Caco-2 (cell line): Measurements from ENCODE around the gene ZNF610. TPM values are rescaled to one million over a fixed set of nuclear protein-coding genes. Genes with fewer than 3 reads are reported as not detected.

ENCODE experiments used
- BruUV-seq: library from RNA; stranded (reverse); fragments of 400-500 nt; replicated peaks from 2 replicates; lab custom pipeline; 2021; lab: Mats Ljungman, UMichigan
- CTCF ChIA-PET: fragments of 300-600 bp; sonication (Branson Sonifier 250); formaldehyde crosslinking; loops from one replicate; lab custom pipeline; 2022; ENCODE audit warnings: antibody characterized with exemption; lab: Charles Lee
- POLR2A ChIA-PET: fragments of 300-600 bp; sonication (Branson Sonifier 250); formaldehyde crosslinking; loops from one replicate; lab custom pipeline; 2022; ENCODE audit warnings: antibody characterized with exemption; lab: Charles Lee
- DNase-seq, 2 experiments: peaks; one replicate each; pipeline versions ENCODE4 v3.0.0 to v3.0.0-alpha.2; 2020 to 2022
- H3K27me3 ChIP-seq: replicated peaks from 2 replicates; pipeline ENCODE4 v1.6.0; 2011; ENCODE audit warnings: low read length; ENCODE audit not compliant: control insufficient read depth, insufficient read depth
- H3K36me3 ChIP-seq: 2 replicates; pipeline ENCODE4 v1.5.1; 2011; ENCODE audit warnings: low read length; ENCODE audit not compliant: control insufficient read depth, insufficient read depth
- H3K4me1 ChIP-seq: fragments of 250-450 bp; sonication (Bioruptor Pico); 2 replicates; pipeline ENCODE4 v1.5.1; 2020; ENCODE audit warnings: mild to moderate bottlenecking
- H3K4me3 ChIP-seq: 2 replicates; pipeline ENCODE4 v1.5.1; 2011; ENCODE audit warnings: low read depth, mild to moderate bottlenecking, control low read depth, low read length
- H3K9me3 ChIP-seq: fragments of 250-450 bp; sonication (Bioruptor Pico); 2 replicates; pipeline ENCODE4 v1.5.1; 2020; ENCODE audit warnings: mild to moderate bottlenecking, moderate library complexity
- H3K27ac Mint-ChIP-seq: one replicate; pipeline ENCODE4 v1.8.0; 2022; ENCODE audit warnings: mixed read lengths; ENCODE audit not compliant: unreplicated experiment
- H3K27me3 Mint-ChIP-seq: one replicate; pipeline ENCODE4 v1.8.0; 2022; ENCODE audit warnings: mixed read lengths; ENCODE audit not compliant: insufficient read depth, unreplicated experiment
- H3K36me3 Mint-ChIP-seq: one replicate; pipeline ENCODE4 v1.8.0; 2022; ENCODE audit warnings: mild to moderate bottlenecking, mixed read lengths; ENCODE audit not compliant: insufficient read depth, unreplicated experiment
- H3K4me1 Mint-ChIP-seq: one replicate; pipeline ENCODE4 v1.8.0; 2022; ENCODE audit warnings: low read depth, mixed read lengths; ENCODE audit not compliant: unreplicated experiment
- H3K4me3 Mint-ChIP-seq: one replicate; pipeline ENCODE4 v1.8.0; 2022; ENCODE audit warnings: mild to moderate bottlenecking, moderate library complexity, mixed read lengths; ENCODE audit not compliant: unreplicated experiment
- H3K9me3 Mint-ChIP-seq: one replicate; pipeline ENCODE4 v1.8.0; 2022; ENCODE audit warnings: mixed read lengths; ENCODE audit not compliant: unreplicated experiment
- intact Hi-C: fragments of 100-400 bp; cut with micrococcal nuclease; formaldehyde crosslinking; loops from one replicate; pipeline ENCODE4 v1.10.0; 2022; ENCODE audit not compliant: unreplicated experiment
- total RNA-seq: library from RNA; stranded (reverse); gene quantifications from 2 replicates; pipeline ENCODE4 v1.2.3, GENCODE V29; 2022
- TF ChIP-seq, protein P1 (sequence below), 2 experiments: fragments of 200-600 bp in 1 of 2; IDR thresholded peaks; 1 replicate in 1 of 2; 2 replicates in 1 of 2; pipeline versions ENCODE4 v1.5.1 to v1.8.0; 2011 to 2022; ENCODE audit warnings: antibody characterized with exemption in 1 of 2, control low read depth in 1 of 2, inconsistent platforms in 1 of 2, low read depth in 1 of 2, low read length in 1 of 2, mild to moderate bottlenecking in 1 of 2, moderate library complexity in 1 of 2; ENCODE audit not compliant: insufficient read depth in 1 of 2, severe bottlenecking in 1 of 2, unreplicated experiment in 1 of 2

ZNF610 gene
- total RNA-seq, 1 experiment from 2014 or later = 0.41 TPM

GRCh38 chr19:52410276-52410675 lies 74.2 kb downstream of the ZNF610 start:
- no peak overlapping the region for H3K4me3 ChIP-seq
- ChIA-PET POLR2A (no interaction called here), CTCF (no interaction called here)
- Mint-ChIP-seq H3K36me3 (peaks cover 5% of the 10 kb centered on the region), H3K4me3 (no peak overlapping the region), H3K9me3 (peaks cover 42% of the 10 kb centered on the region), H3K27ac (no peak overlapping the region), H3K4me1 (no peaks in the 10 kb centered on the region), H3K27me3 (no peaks in the 10 kb centered on the region)
- no peaks in the 10 kb centered on the region for H3K36me3 ChIP-seq
- no TSS peak for BruUV-seq
- TF ChIP-seq, protein P1, sequence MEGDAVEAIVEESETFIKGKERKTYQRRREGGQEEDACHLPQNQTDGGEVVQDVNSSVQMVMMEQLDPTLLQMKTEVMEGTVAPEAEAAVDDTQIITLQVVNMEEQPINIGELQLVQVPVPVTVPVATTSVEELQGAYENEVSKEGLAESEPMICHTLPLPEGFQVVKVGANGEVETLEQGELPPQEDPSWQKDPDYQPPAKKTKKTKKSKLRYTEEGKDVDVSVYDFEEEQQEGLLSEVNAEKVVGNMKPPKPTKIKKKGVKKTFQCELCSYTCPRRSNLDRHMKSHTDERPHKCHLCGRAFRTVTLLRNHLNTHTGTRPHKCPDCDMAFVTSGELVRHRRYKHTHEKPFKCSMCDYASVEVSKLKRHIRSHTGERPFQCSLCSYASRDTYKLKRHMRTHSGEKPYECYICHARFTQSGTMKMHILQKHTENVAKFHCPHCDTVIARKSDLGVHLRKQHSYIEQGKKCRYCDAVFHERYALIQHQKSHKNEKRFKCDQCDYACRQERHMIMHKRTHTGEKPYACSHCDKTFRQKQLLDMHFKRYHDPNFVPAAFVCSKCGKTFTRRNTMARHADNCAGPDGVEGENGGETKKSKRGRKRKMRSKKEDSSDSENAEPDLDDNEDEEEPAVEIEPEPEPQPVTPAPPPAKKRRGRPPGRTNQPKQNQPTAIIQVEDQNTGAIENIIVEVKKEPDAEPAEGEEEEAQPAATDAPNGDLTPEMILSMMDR (IDR thresholded peaks at IDR 0.05; ENCODE audit: insufficient read depth in 1 of 2, low read depth in 1 of 2, low read length in 1 of 2, severe bottlenecking in 1 of 2, unreplicated experiment in 1 of 2) = no peak
- DNase-seq = no peak
- H3K27me3 ChIP-seq = no peaks in the 10 kb centered on the region
- H3K4me1 ChIP-seq = no peaks in the 10 kb centered on the region
- intact Hi-C loops = no loop called here
- H3K9me3 ChIP-seq = peaks cover 32% of the 10 kb centered on the region

DNA sequence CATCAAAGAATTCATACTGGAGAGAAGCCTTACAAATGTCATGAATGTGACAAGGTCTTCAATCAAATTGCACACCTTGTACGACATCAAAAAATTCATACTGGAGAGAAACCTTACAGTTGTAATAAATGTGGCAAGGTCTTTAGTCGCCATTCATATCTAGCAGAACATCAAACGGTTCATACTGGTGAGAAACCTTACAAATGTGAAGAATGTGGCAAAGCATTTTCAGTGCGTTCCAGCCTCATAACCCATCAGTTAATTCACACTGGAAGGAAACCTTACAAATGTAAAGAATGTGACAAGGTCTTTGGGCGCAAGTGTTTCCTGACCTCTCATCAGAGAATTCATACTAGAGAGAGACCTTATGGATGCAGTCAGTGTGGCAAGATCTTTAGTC lies 79.7 kb downstream of the ZNF610 start:
- H3K27ac Mint-ChIP-seq = no peak overlapping the region
- TF ChIP-seq, protein P1 (IDR thresholded peaks at IDR 0.05; ENCODE audit: insufficient read depth in 1 of 2, low read depth in 1 of 2, low read length in 1 of 2, severe bottlenecking in 1 of 2, unreplicated experiment in 1 of 2) = no peak
- POLR2A ChIA-PET = no interaction called here
- DNase-seq = no peak
- Histone ChIP-seq H3K9me3 (peaks cover 42% of the 10 kb centered on the region), H3K27me3 (no peaks in the 10 kb centered on the region), H3K36me3 (no peaks in the 10 kb centered on the region), H3K4me3 (no peak overlapping the region), H3K4me1 (no peaks in the 10 kb centered on the region)
- no peaks in the 10 kb centered on the region for H3K4me1 Mint-ChIP-seq
- no TSS peak for BruUV-seq
- CTCF ChIA-PET = no interaction called here
- H3K4me3 Mint-ChIP-seq = no peak overlapping the region
- H3K9me3 Mint-ChIP-seq = peaks cover 31% of the 10 kb centered on the region
- intact Hi-C loops = no loop called here
- H3K27me3 Mint-ChIP-seq = no peaks in the 10 kb centered on the region
- no peaks in the 10 kb centered on the region for H3K36me3 Mint-ChIP-seq

Other genes with a start within 250 kb of the ZNF610 start
- gene ZNF841, start 240.5 kb upstream of the ZNF610 start, total RNA-seq = 14.9 and 16.7 TPM in 2 replicates
- 5.7 and 7.1 TPM in 2 replicates for gene ZNF616, start 196.3 kb upstream of the ZNF610 start, total RNA-seq
- 6.3 and 8.8 TPM in 2 replicates for gene ZNF836, start 164.6 kb upstream of the ZNF610 start, total RNA-seq
- gene PPP2R1A, start 146.2 kb upstream of the ZNF610 start, total RNA-seq = 279 and 291 TPM in 2 replicates
- 12.1 and 12.9 TPM in 2 replicates for gene ZNF766, start 66.7 kb upstream of the ZNF610 start, total RNA-seq
- 16.9 and 17.7 TPM in 2 replicates for gene ZNF480, start 39.1 kb upstream of the ZNF610 start, total RNA-seq
- gene ZNF880, start 33.7 kb downstream of the ZNF610 start, total RNA-seq = 1.8 and 2.0 TPM in 2 replicates
- 5.7 and 7.8 TPM in 2 replicates for gene ZNF528, start 61.6 kb downstream of the ZNF610 start, total RNA-seq
- gene ZNF534, start 92.9 kb downstream of the ZNF610 start, total RNA-seq = not detected in 2 replicates
- not detected in 2 replicates for gene ZNF578, start 117.3 kb downstream of the ZNF610 start, total RNA-seq
- gene ZNF808, start 191.4 kb downstream of the ZNF610 start, total RNA-seq = 19.3 and 19.8 TPM in 2 replicates
- gene ZNF701, start 234.0 kb downstream of the ZNF610 start, total RNA-seq = 17.5 and 19.6 TPM in 2 replicates